HepG2 (cell line): ENCODE results near the gene HLA-DMB. TPM values are rescaled to one million over a fixed set of nuclear protein-coding genes. Genes with fewer than 3 reads are reported as not detected.

Source experiments
- ATF7-NPFF ChIP-seq: sonication (generic); formaldehyde crosslinking; IDR thresholded peaks from 2 replicates; pipeline ENCODE4 v1.8.1; 2023; ENCODE audit warnings: mild to moderate bottlenecking, low read depth, missing genetic modification reagents, moderate library complexity
- CBX5 ChIP-seq: sonication (generic); formaldehyde crosslinking; IDR thresholded peaks from 2 replicates; pipeline ENCODE4 v1.4.0; 2020; ENCODE audit warnings: missing genetic modification reagents, borderline replicate concordance
- CC2D1A ChIP-seq: sonication (generic); formaldehyde crosslinking; IDR thresholded peaks from 2 replicates; pipeline ENCODE4 v1.8.1; 2023; ENCODE audit warnings: mild to moderate bottlenecking, missing genetic modification reagents
- ELF1 ChIP-seq: sonication (generic); formaldehyde crosslinking; IDR thresholded peaks from 2 replicates; pipeline ENCODE4 v1.4.0; 2020; ENCODE audit warnings: missing genetic modification reagents
- GMEB1 ChIP-seq: sonication (generic); formaldehyde crosslinking; IDR thresholded peaks from 2 replicates; pipeline ENCODE4 v1.5.1; 2020; ENCODE audit warnings: missing genetic modification reagents, mild to moderate bottlenecking, borderline replicate concordance
- HNRNPL ChIP-seq: fragments of 200-400 bp; formaldehyde crosslinking; IDR thresholded peaks from 2 replicates; pipeline ENCODE4 v1.6.1; 2017; ENCODE audit warnings: mild to moderate bottlenecking, low read depth, low read length
- IRX3 ChIP-seq: sonication (generic); formaldehyde crosslinking; IDR thresholded peaks from 2 replicates; pipeline ENCODE4 v1.8.1; 2023; ENCODE audit warnings: mild to moderate bottlenecking, low read depth, missing genetic modification reagents, borderline replicate concordance
- JUNB ChIP-seq: sonication (generic); formaldehyde crosslinking; IDR thresholded peaks from 2 replicates; pipeline ENCODE4 v1.8.0; 2022; ENCODE audit warnings: missing genetic modification reagents, mild to moderate bottlenecking, borderline replicate concordance
- MED1 ChIP-seq: sonication (generic); formaldehyde crosslinking; IDR thresholded peaks from 2 replicates; pipeline ENCODE4 v1.4.0; 2020; ENCODE audit warnings: missing genetic modification reagents
- MLLT10 ChIP-seq: sonication (generic); formaldehyde crosslinking; IDR thresholded peaks from 2 replicates; pipeline ENCODE4 v1.4.0; 2020; ENCODE audit warnings: missing genetic modification reagents
- NFE2L1 ChIP-seq: sonication (generic); formaldehyde crosslinking; IDR thresholded peaks from 2 replicates; pipeline ENCODE4 v1.4.0; 2020; ENCODE audit warnings: missing genetic modification reagents, mild to moderate bottlenecking, borderline replicate concordance
- NONO ChIP-seq, 2 experiments: fragments of 450-650 bp in 1 of 2; sonication (generic) in 1 of 2; formaldehyde crosslinking in 1 of 2; IDR thresholded peaks in 1 of 2; conservative IDR thresholded peaks in 1 of 2; 2 replicates each; pipeline versions ENCODE4 v1.6.1 to v1.8.0; 2017 to 2022; ENCODE audit warnings: mild to moderate bottlenecking in 1 of 2, missing genetic modification reagents in 1 of 2, moderate library complexity in 1 of 2
- TCF12 ChIP-seq, 2 experiments: fragments of 450-650 bp in 1 of 2; sonication (generic) in 1 of 2; formaldehyde crosslinking in 1 of 2; IDR thresholded peaks; 2 replicates each; pipeline versions ENCODE4 v1.6.1 to v1.8.0; 2017 to 2022; ENCODE audit warnings: antibody characterized with exemption in 1 of 2, mild to moderate bottlenecking in 1 of 2, missing genetic modification reagents in 1 of 2, moderate library complexity in 1 of 2
- ZBTB42 ChIP-seq: sonication (generic); formaldehyde crosslinking; IDR thresholded peaks from 2 replicates; pipeline ENCODE4 v1.5.0; 2020; ENCODE audit warnings: mild to moderate bottlenecking, missing genetic modification reagents
- ZNF232 ChIP-seq: sonication (generic); formaldehyde crosslinking; IDR thresholded peaks from 2 replicates; pipeline ENCODE4 v1.4.0; 2020; ENCODE audit warnings: missing genetic modification reagents, borderline replicate concordance
- ZNF251 ChIP-seq: sonication (generic); formaldehyde crosslinking; IDR thresholded peaks from 2 replicates; pipeline ENCODE4 v1.9.0; 2021; ENCODE audit warnings: mild to moderate bottlenecking, missing genetic modification reagents
- ZNF264 ChIP-seq: sonication (generic); formaldehyde crosslinking; IDR thresholded peaks from 2 replicates; pipeline ENCODE4 v1.4.0; 2020; ENCODE audit warnings: missing genetic modification reagents
- ZNF3 ChIP-seq: IDR thresholded peaks from 2 replicates; pipeline ENCODE4 v1.7.0; 2017; ENCODE audit warnings: inconsistent platforms
- ZNF33B ChIP-seq: sonication (generic); formaldehyde crosslinking; IDR thresholded peaks from 2 replicates; pipeline ENCODE4 v1.5.1; 2020; ENCODE audit warnings: mild to moderate bottlenecking, missing genetic modification reagents
- ZNF34 ChIP-seq: sonication (generic); formaldehyde crosslinking; IDR thresholded peaks from 2 replicates; pipeline ENCODE4 v1.4.0; 2020; ENCODE audit warnings: mild to moderate bottlenecking, missing genetic modification reagents, borderline replicate concordance
- ZNF350 ChIP-seq: sonication (generic); formaldehyde crosslinking; IDR thresholded peaks from 2 replicates; pipeline ENCODE4 v1.4.0; 2020; ENCODE audit warnings: mild to moderate bottlenecking, low read depth, missing genetic modification reagents, borderline replicate concordance
- ZNF383 ChIP-seq: sonication (generic); formaldehyde crosslinking; IDR thresholded peaks from 2 replicates; pipeline ENCODE4 v1.4.0; 2020; ENCODE audit warnings: missing genetic modification reagents, mild to moderate bottlenecking, borderline replicate concordance
- ZNF574 ChIP-seq: sonication (generic); formaldehyde crosslinking; IDR thresholded peaks from 2 replicates; pipeline ENCODE4 v1.4.0; 2020; ENCODE audit warnings: missing genetic modification reagents
- ZNF768 ChIP-seq: sonication (generic); formaldehyde crosslinking; IDR thresholded peaks from 2 replicates; pipeline ENCODE4 v1.4.0; 2020; ENCODE audit warnings: missing genetic modification reagents
- ZNF841 ChIP-seq: sonication (generic); formaldehyde crosslinking; IDR thresholded peaks from 2 replicates; pipeline ENCODE4 v1.8.1; 2023; ENCODE audit warnings: missing genetic modification reagents, borderline replicate concordance
- polyA plus RNA-seq, 8 experiments: library from polyadenylated mRNA; depleted of rRNA in 3 of 8; stranded (reverse) in 7 of 8; unstranded in 1 of 8; fragments of >200 nt; fragmentation: Illumina TruSeq in 4 of 8; extraction: Trizol in 4 of 8; gene quantifications; 2 replicates each; pipeline versions ENCODE4 v1.2.1 to v1.2.3, GENCODE V29; 2011 to 2016; ENCODE audit warnings: low read depth in 4 of 8, missing spikeins in 1 of 8, mixed read lengths in 1 of 8; ENCODE audit not compliant: insufficient read depth in 1 of 8
- total RNA-seq, 5 experiments: library from RNA; depleted of rRNA; stranded (reverse); fragments of >200 nt; fragmentation: Illumina TruSeq; extraction: Trizol; gene quantifications; 2 replicates each; pipeline ENCODE4 v1.2.3, GENCODE V29; 2016; ENCODE audit warnings: low read depth in 1 of 5

HLA-DMB gene
- total and polyA plus RNA-seq, 2 of the 13 experiments (the other 11 are each of a cell fraction or from before 2014, with no cell fraction given), result not detected

GRCh38 chr6:32970413-32971241 lies 29.8 kb upstream of the HLA-DMB start (continued):
- TF ChIP-seq NONO (IDR thresholded peaks at IDR 0.05) (no peak), NONO (CRISPR knock-in tag; conservative IDR thresholded peaks at IDR 0.05) (no peak; the same call in 1 of the 2 replicates), ZNF574 (no peak), JUNB (CRISPR knock-in tag) (0 out of 2 replicates have a peak, but pooled peaks have one; percentile 42), ZNF768 (CRISPR knock-in tag) (0 out of 2 replicates have a peak, but pooled peaks have one; percentile 28), IRX3 (CRISPR knock-in tag) (no peak), ZNF251 (CRISPR knock-in tag) (no peak), ZBTB42 (0 out of 2 replicates have a peak, but pooled peaks have one; percentile 5), HNRNPL (peak; percentile 13; the same call in 1 of the 2 replicates), NFE2L1 (CRISPR knock-in tag) (peak; percentile 10; the same call in 1 of the 2 replicates), ZNF841 (CRISPR knock-in tag) (0 out of 2 replicates have a peak, but pooled peaks have one; percentile 8), CBX5 (CRISPR knock-in tag) (no peak), MED1 (CRISPR knock-in tag) (no peak; the same call in 1 of the 2 replicates), ZNF33B (no peak), ZNF383 (no peak), ZNF350 (0 out of 2 replicates have a peak, but pooled peaks have one; percentile 13), GMEB1 (CRISPR knock-in tag) (peak; percentile 11), MLLT10 (CRISPR knock-in tag) (0 out of 2 replicates have a peak, but pooled peaks have one; percentile 8), ZNF3 (CRISPR knock-in tag) (no peak), TCF12 (IDR thresholded peaks at IDR 0.05) (no peak), TCF12 (CRISPR knock-in tag; IDR thresholded peaks at IDR 0.05) (no peak), ZNF264 (no peak; the same call in 1 of the 2 replicates), ZNF232 (CRISPR knock-in tag) (no peak), CC2D1A (CRISPR knock-in tag) (0 out of 2 replicates have a peak, but pooled peaks have one; percentile 57), ATF7-NPFF (CRISPR knock-in tag) (no peak), ELF1 (CRISPR knock-in tag) (0 out of 2 replicates have a peak, but pooled peaks have one; percentile 10), ZNF34 (CRISPR knock-in tag) (no peak)
